ENCODE data around the gene NF1.
"Not testable (repeated sequence)": the region's sequence is repeated elsewhere in the genome, so short reads cannot be mapped to it uniquely, and the experiment has no call there.

NF1 gene

GRCh38 chr17:31101943-31102342 lies 7.2 kb downstream of the NF1 start:
- Histone ChIP-seq H3K27ac (ENCODE audit: low read depth, low read length, severe bottlenecking) (no peak overlapping the region), H3K4me3 (ENCODE audit: extremely low read depth, insufficient read depth, low read length, poor library complexity, severe bottlenecking) (no peak overlapping the region), H3K9me3 (ENCODE audit: control insufficient read depth, low read length) (no peaks in the 10 kb centered on the region), H3K4me1 (ENCODE audit: control insufficient read depth, insufficient read depth, low read length, poor library complexity, severe bottlenecking) (peaks cover 10% of the 10 kb centered on the region), H3K36me3 (ENCODE audit: control insufficient read depth, insufficient read depth, low read length) (peaks cover 10% of the 10 kb centered on the region)

GRCh38 chr17:31105991-31106390 lies 11.2 kb downstream of the NF1 start:
- H3K4me1 ChIP-seq (ENCODE audit: control insufficient read depth, insufficient read depth, low read length, poor library complexity, severe bottlenecking): peaks cover 13% of the 10 kb centered on the region
- H3K4me3 ChIP-seq (ENCODE audit: extremely low read depth, insufficient read depth, low read length, poor library complexity, severe bottlenecking): no peak overlapping the region
- peaks cover 3% of the 10 kb centered on the region for H3K36me3 ChIP-seq (ENCODE audit: control insufficient read depth, insufficient read depth, low read length)
- 80% methylated on average over 1 of the region's 1 CpG; no CpG with 5 or more reads in 1 of the 2 experiments for WGBS, 2 experiments (ENCODE audit: insufficient coverage in 2 of 2)
- H3K27ac ChIP-seq (ENCODE audit: low read depth, low read length, severe bottlenecking): no peak overlapping the region
- no peaks in the 10 kb centered on the region for H3K9me3 ChIP-seq (ENCODE audit: control insufficient read depth, low read length)

- H3K4me3 ChIP-seq (ENCODE audit: extremely low read depth, insufficient read depth, low read length, poor library complexity, severe bottlenecking): no peak overlapping the region
- peaks cover 10% of the 10 kb centered on the region for H3K4me1 ChIP-seq (ENCODE audit: control insufficient read depth, insufficient read depth, low read length, poor library complexity, severe bottlenecking)
- H3K9me3 ChIP-seq (ENCODE audit: control insufficient read depth, low read length): no peaks in the 10 kb centered on the region
- H3K27ac ChIP-seq (ENCODE audit: low read depth, low read length, severe bottlenecking): no peak overlapping the region
- no CpG with 5 or more reads among the region's 2 CpGs for WGBS, 2 experiments (ENCODE audit: insufficient coverage in 2 of 2)
- H3K36me3 ChIP-seq (ENCODE audit: control insufficient read depth, insufficient read depth, low read length): peaks cover 7% of the 10 kb centered on the region
Measured at GRCh38 chr17:31111183-31111582, 16.4 kb downstream of the NF1 start.

DNA sequence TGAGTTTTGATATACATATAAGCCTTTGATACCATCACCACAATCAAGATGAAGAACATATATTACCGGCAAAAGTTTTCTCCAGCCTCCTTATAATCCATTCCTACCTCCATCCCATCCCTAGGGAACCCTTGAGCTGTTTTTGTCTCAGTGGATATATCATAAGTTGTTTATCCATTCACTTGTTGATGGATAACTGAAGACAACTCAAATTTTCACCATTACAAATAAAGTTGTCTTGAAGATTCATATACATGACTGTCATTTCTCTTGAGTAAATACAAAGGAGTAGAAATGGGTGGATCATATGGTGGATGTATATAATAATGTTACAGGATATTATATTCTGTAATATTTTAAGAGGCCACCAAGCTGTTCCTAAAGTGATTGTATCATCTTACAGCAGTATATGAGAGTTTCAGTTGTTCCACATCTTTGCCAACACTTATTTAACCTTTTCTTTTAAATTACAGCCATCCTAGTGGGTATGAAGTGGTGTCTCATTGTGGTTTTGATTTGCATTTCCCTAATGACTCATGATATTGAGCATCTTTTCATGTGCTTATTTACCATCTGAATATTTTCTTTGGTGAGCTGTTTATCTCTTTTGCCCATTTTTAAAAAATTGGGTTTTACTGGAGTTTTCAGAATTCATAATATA lies 17.4 kb downstream of the NF1 start:
- H3K4me3 ChIP-seq (ENCODE audit: extremely low read depth, insufficient read depth, low read length, poor library complexity, severe bottlenecking): no peak overlapping the region
- no peaks in the 10 kb centered on the region for H3K9me3 ChIP-seq (ENCODE audit: control insufficient read depth, low read length)
- peaks cover 10% of the 10 kb centered on the region for H3K4me1 ChIP-seq (ENCODE audit: control insufficient read depth, insufficient read depth, low read length, poor library complexity, severe bottlenecking)
- peaks cover 7% of the 10 kb centered on the region for H3K36me3 ChIP-seq (ENCODE audit: control insufficient read depth, insufficient read depth, low read length)
- no CpG with 5 or more reads among the region's 1 CpG for WGBS, 2 experiments (ENCODE audit: insufficient coverage in 2 of 2)
- H3K27ac ChIP-seq (ENCODE audit: low read depth, low read length, severe bottlenecking): no peak overlapping the region

- H3K4me3 ChIP-seq (ENCODE audit: extremely low read depth, insufficient read depth, low read length, poor library complexity, severe bottlenecking); H3K27ac ChIP-seq (ENCODE audit: low read depth, low read length, severe bottlenecking); H3K9me3 ChIP-seq (ENCODE audit: control insufficient read depth, low read length); H3K36me3 ChIP-seq (ENCODE audit: control insufficient read depth, insufficient read depth, low read length): not testable (repeated sequence)
- H3K4me1 ChIP-seq (ENCODE audit: control insufficient read depth, insufficient read depth, low read length, poor library complexity, severe bottlenecking): peaks cover 10% of the 10 kb centered on the region
- WGBS, 2 experiments (ENCODE audit: insufficient coverage in 2 of 2): 83 to 89% methylated on average over 7 of the region's 7 CpGs
Measured at GRCh38 chr17:31113368-31113767, 18.6 kb downstream of the NF1 start.

DNA sequence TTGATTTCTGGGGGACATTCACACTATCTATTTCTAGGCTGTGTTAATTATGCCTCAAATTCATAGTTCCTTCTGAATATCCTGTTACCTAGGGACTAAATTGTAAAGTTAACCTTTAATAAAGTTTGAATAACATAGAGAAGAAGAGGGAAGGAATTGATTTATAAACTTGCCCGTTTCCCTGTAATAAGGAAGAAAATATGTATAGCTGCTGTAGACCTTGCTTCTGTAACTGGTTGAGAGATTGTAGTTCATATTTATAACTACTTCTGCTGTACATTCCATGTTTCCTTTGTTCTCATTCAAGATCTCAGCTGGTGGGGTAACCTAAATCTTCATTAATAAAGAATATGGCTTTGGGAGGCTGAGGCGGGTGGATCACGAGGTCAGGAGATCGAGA lies 19.2 kb downstream of the NF1 start:
- Histone ChIP-seq H3K27ac (ENCODE audit: low read depth, low read length, severe bottlenecking) (no peak overlapping the region), H3K36me3 (ENCODE audit: control insufficient read depth, insufficient read depth, low read length) (peaks cover 4% of the 10 kb centered on the region), H3K4me1 (ENCODE audit: control insufficient read depth, insufficient read depth, low read length, poor library complexity, severe bottlenecking) (peaks cover 10% of the 10 kb centered on the region), H3K9me3 (ENCODE audit: control insufficient read depth, low read length) (no peaks in the 10 kb centered on the region), H3K4me3 (ENCODE audit: extremely low read depth, insufficient read depth, low read length, poor library complexity, severe bottlenecking) (no peak overlapping the region)
- no CpG with 5 or more reads among the region's 4 CpGs for WGBS, 2 experiments (ENCODE audit: insufficient coverage in 2 of 2)

DNA sequence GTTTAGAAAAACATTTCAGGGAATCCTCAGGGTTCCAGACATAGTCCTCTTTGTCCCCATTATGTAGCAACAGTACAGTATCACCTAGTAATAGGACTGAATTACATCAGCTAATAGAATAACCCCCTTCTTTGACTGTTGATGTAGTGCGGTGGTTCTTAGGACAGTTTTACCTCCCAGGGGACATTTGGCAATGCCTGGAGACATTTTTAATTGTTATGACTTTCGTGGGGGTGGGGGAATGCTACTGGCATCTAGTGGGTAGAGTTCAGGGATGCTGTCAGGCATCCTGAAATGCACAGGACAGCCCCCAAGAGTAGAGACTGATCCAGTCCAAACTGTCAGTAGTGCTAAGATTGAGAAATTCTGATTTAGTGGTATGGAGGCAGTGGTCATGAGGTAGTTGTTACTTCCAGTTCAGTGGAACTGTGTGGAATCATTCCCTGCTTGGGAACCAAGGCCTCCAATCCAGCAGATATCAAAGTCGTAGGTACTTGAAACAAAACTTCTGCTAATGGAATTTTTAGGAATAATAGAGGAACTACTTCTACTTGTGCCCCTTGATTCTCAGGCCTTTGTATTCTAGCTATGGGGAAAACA lies 20.3 kb downstream of the NF1 start:
- H3K27ac ChIP-seq (ENCODE audit: low read depth, low read length, severe bottlenecking): no peak overlapping the region
- peaks cover 2% of the 10 kb centered on the region for H3K4me1 ChIP-seq (ENCODE audit: control insufficient read depth, insufficient read depth, low read length, poor library complexity, severe bottlenecking)
- H3K36me3 ChIP-seq (ENCODE audit: control insufficient read depth, insufficient read depth, low read length): peaks cover 4% of the 10 kb centered on the region
- no peaks in the 10 kb centered on the region for H3K9me3 ChIP-seq (ENCODE audit: control insufficient read depth, low read length)
- WGBS, 2 experiments (ENCODE audit: insufficient coverage in 2 of 2): 96 to 100% methylated on average over 2 to 3 of the region's 3 CpGs
- no peak overlapping the region for H3K4me3 ChIP-seq (ENCODE audit: extremely low read depth, insufficient read depth, low read length, poor library complexity, severe bottlenecking)

DNA sequence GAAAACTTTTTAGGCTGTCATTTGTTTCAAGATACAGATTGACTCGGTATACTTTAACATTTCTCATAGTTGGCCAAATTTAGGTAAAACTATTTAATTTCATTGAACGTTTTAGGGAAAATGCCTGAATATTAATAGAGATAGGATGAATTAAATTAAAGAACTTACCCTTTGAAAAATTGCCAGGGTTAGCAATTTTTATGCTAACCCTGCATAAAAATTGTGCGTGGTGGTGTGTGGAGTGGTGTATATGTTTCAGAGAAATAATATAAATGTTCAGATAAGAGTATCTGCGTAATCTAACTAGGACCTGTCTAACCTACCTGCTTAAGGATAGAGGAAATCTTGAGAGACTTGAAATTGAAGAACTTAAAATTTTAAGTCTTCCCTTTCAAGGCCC lies 21.4 kb downstream of the NF1 start:
- Histone ChIP-seq H3K4me1 (ENCODE audit: control insufficient read depth, insufficient read depth, low read length, poor library complexity, severe bottlenecking) (no peaks in the 10 kb centered on the region), H3K36me3 (ENCODE audit: control insufficient read depth, insufficient read depth, low read length) (peaks cover 4% of the 10 kb centered on the region), H3K9me3 (ENCODE audit: control insufficient read depth, low read length) (no peaks in the 10 kb centered on the region), H3K4me3 (ENCODE audit: extremely low read depth, insufficient read depth, low read length, poor library complexity, severe bottlenecking) (no peak overlapping the region), H3K27ac (ENCODE audit: low read depth, low read length, severe bottlenecking) (no peak overlapping the region)
- 100% methylated on average over 1 of the region's 4 CpGs; no CpG with 5 or more reads in 1 of the 2 experiments for WGBS, 2 experiments (ENCODE audit: insufficient coverage in 2 of 2)

DNA sequence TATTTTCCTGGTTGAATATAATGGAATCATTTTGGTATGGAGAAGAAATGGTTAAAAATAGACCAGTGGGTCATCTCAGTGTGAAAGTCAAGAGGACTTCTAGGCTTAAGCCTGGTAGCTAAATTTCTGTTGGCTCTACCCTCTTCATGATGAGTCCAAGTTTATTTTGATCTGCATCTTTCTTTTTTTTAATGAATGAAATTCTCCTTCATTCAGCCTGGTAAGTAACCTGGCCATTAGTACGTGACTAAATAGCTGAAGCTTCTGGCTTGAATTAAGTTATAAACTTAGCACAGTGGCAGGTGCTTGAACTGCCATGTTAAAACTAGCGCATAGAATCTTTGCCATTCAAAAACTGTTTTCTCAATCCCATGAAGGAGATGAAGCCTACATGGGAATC lies 28.0 kb downstream of the NF1 start:
- WGBS, 2 experiments (ENCODE audit: insufficient coverage in 2 of 2): 100% methylated on average over 1 to 2 of the region's 2 CpGs
- Histone ChIP-seq H3K27ac (ENCODE audit: low read depth, low read length, severe bottlenecking) (no peak overlapping the region), H3K4me1 (ENCODE audit: control insufficient read depth, insufficient read depth, low read length, poor library complexity, severe bottlenecking) (no peaks in the 10 kb centered on the region), H3K36me3 (ENCODE audit: control insufficient read depth, insufficient read depth, low read length) (no peaks in the 10 kb centered on the region), H3K4me3 (ENCODE audit: extremely low read depth, insufficient read depth, low read length, poor library complexity, severe bottlenecking) (no peak overlapping the region), H3K9me3 (ENCODE audit: control insufficient read depth, low read length) (no peaks in the 10 kb centered on the region)

- no peaks in the 10 kb centered on the region for H3K9me3 ChIP-seq (ENCODE audit: control insufficient read depth, low read length)
- H3K4me1 ChIP-seq (ENCODE audit: control insufficient read depth, insufficient read depth, low read length, poor library complexity, severe bottlenecking): peaks cover 11% of the 10 kb centered on the region
- no peak overlapping the region for H3K4me3 ChIP-seq (ENCODE audit: extremely low read depth, insufficient read depth, low read length, poor library complexity, severe bottlenecking)
- no CpG with 5 or more reads among the region's 3 CpGs for WGBS, 2 experiments (ENCODE audit: insufficient coverage in 2 of 2)
- H3K27ac ChIP-seq (ENCODE audit: low read depth, low read length, severe bottlenecking): no peak overlapping the region
- no peaks in the 10 kb centered on the region for H3K36me3 ChIP-seq (ENCODE audit: control insufficient read depth, insufficient read depth, low read length)
Measured at GRCh38 chr17:31126318-31126717, 31.5 kb downstream of the NF1 start.

- peaks cover 11% of the 10 kb centered on the region for H3K4me1 ChIP-seq (ENCODE audit: control insufficient read depth, insufficient read depth, low read length, poor library complexity, severe bottlenecking)
- no peak overlapping the region for H3K4me3 ChIP-seq (ENCODE audit: extremely low read depth, insufficient read depth, low read length, poor library complexity, severe bottlenecking)
- H3K9me3 ChIP-seq (ENCODE audit: control insufficient read depth, low read length): no peaks in the 10 kb centered on the region
- H3K27ac ChIP-seq (ENCODE audit: low read depth, low read length, severe bottlenecking): no peak overlapping the region
- H3K36me3 ChIP-seq (ENCODE audit: control insufficient read depth, insufficient read depth, low read length): peaks cover 8% of the 10 kb centered on the region
- WGBS, 2 experiments (ENCODE audit: insufficient coverage in 2 of 2): 80 to 90% methylated on average over 1 to 2 of the region's 3 CpGs
Measured at GRCh38 chr17:31128241-31128640, 33.5 kb downstream of the NF1 start.

Measured in mesodermal cell (in vitro differentiated cells).